Uterus (tissue), 4 donors: ENCODE measurements around the gene POU2AF3. TPM values are rescaled to one million over a fixed set of nuclear protein-coding genes. Genes with fewer than 3 reads are reported as not detected.

Experiments
- DNase-seq, 2 donors: peaks; one replicate each; pipeline ENCODE4 v3.0.0-alpha.2; 2019 to 2020
- H3K27ac ChIP-seq, 2 donors: fragments of 200-600 bp; sonication (generic); 1 replicate in 1 of 2; 2 replicates in 1 of 2; pipeline ENCODE4 v1.5.1; 2016 to 2018
- H3K27me3 ChIP-seq, 2 donors: fragments of 200-600 bp; sonication (generic); one replicate each; pipeline ENCODE4 v1.5.1; 2018 to 2019; ENCODE audit warnings: control low read depth in 1 of 2
- H3K36me3 ChIP-seq, 2 donors: fragments of 200-600 bp; sonication (generic); one replicate each; pipeline ENCODE4 v1.5.1; 2019; ENCODE audit warnings: control low read depth in 1 of 2
- H3K4me1 ChIP-seq, 2 donors: fragments of 200-600 bp; sonication (generic); one replicate each; pipeline ENCODE4 v1.5.1; 2018 to 2019; ENCODE audit warnings: control low read depth in 1 of 2
- H3K4me3 ChIP-seq, 2 donors: fragments of 200-600 bp; sonication (generic); 1 replicate in 1 of 2; 2 replicates in 1 of 2; pipeline ENCODE4 v1.5.1; 2018 to 2019; ENCODE audit warnings: mild to moderate bottlenecking in 1 of 2
- H3K9me3 ChIP-seq, 2 donors: fragments of 200-600 bp; sonication (generic); one replicate each; pipeline ENCODE4 v1.5.1; 2019; ENCODE audit warnings: control low read depth in 1 of 2
- POLR2A ChIP-seq, 2 donors: fragments of 450-650 bp; IDR thresholded peaks; one replicate each; pipeline ENCODE4 v1.6.1; 2016; ENCODE audit warnings: antibody characterized with exemption in 2 of 2, mild to moderate bottlenecking in 1 of 2, moderate library complexity in 1 of 2
- intact Hi-C: fragments of 100-400 bp; cut with DNase I; formaldehyde crosslinking; loops from one replicate; pipeline ENCODE4 v1.15.1; 2023; ENCODE audit warnings: low total_unique reads
- total RNA-seq, 4 donors: library from RNA; depleted of rRNA in 3 of 4; stranded (reverse); fragments of >200 nt in 3 of 4; gene quantifications; one replicate each; pipeline versions ENCODE4 v1.1.0 to v1.2.4, GENCODE V29; 2014 to 2023
- TF ChIP-seq, protein P1 (sequence below), 4 experiments: fragments of 200-600 bp in 2 of 4; fragments of 450-650 bp in 2 of 4; sonication (generic) in 2 of 4; IDR thresholded peaks; one replicate each; pipeline ENCODE4 v1.5.1; 2016 to 2019; ENCODE audit warnings: antibody characterized with exemption in 4 of 4, mild to moderate bottlenecking in 2 of 4, moderate library complexity in 1 of 4
- donor health status: DM: yes; HTN: yes; CAD: no.

Gene POU2AF3
- total RNA-seq, 4 donors from 2014 or later = 0.97 to 13.2 (median 6.2) TPM

- Histone ChIP-seq H3K4me1 (peaks cover 0 to 12% of the 10 kb centered on the region in 2 donors), H3K9me3 (no peaks in the 10 kb centered on the region), H3K27ac (peak overlapping the region; percentile 67 to 69), H3K36me3 (no peaks in the 10 kb centered on the region), H3K4me3 (no peak overlapping the region), H3K27me3 (no peaks in the 10 kb centered on the region)
- DNase-seq = no peak
- TF ChIP-seq, protein P1, sequence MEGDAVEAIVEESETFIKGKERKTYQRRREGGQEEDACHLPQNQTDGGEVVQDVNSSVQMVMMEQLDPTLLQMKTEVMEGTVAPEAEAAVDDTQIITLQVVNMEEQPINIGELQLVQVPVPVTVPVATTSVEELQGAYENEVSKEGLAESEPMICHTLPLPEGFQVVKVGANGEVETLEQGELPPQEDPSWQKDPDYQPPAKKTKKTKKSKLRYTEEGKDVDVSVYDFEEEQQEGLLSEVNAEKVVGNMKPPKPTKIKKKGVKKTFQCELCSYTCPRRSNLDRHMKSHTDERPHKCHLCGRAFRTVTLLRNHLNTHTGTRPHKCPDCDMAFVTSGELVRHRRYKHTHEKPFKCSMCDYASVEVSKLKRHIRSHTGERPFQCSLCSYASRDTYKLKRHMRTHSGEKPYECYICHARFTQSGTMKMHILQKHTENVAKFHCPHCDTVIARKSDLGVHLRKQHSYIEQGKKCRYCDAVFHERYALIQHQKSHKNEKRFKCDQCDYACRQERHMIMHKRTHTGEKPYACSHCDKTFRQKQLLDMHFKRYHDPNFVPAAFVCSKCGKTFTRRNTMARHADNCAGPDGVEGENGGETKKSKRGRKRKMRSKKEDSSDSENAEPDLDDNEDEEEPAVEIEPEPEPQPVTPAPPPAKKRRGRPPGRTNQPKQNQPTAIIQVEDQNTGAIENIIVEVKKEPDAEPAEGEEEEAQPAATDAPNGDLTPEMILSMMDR (IDR thresholded peaks at IDR 0.05) = no peak
- no peak for TF ChIP-seq POLR2A (IDR thresholded peaks at IDR 0.05)
- intact Hi-C loops = no loop called here
Observed at GRCh38 chr11:111352231-111352746, 53.9 kb downstream of the POU2AF3 start.

- Histone ChIP-seq H3K9me3 (no peaks in the 10 kb centered on the region), H3K36me3 (no peaks in the 10 kb centered on the region), H3K4me3 (no peak overlapping the region), H3K27me3 (no peaks in the 10 kb centered on the region), H3K27ac (peak overlapping the region; percentile 67 to 69), H3K4me1 (peaks cover 0 to 12% of the 10 kb centered on the region in 2 donors)
- intact Hi-C loops = no loop called here
- DNase-seq = peak; percentile 46 to 47
- TF ChIP-seq POLR2A (IDR thresholded peaks at IDR 0.05) = no peak
- TF ChIP-seq, protein P1 (IDR thresholded peaks at IDR 0.05) = no peak
Observed at GRCh38 chr11:111352935-111353710, 54.8 kb downstream of the POU2AF3 start.

GRCh38 chr11:111353776-111354600 is 55.6 kb downstream of the POU2AF3 start:
- Histone ChIP-seq H3K27ac (peak overlapping the region; percentile 67 to 69), H3K4me3 (no peak overlapping the region), H3K27me3 (no peaks in the 10 kb centered on the region), H3K36me3 (no peaks in the 10 kb centered on the region), H3K9me3 (no peaks in the 10 kb centered on the region), H3K4me1 (peaks cover 0 to 12% of the 10 kb centered on the region in 2 donors)
- intact Hi-C loops = no loop called here
- TF ChIP-seq POLR2A (IDR thresholded peaks at IDR 0.05) = no peak
- TF ChIP-seq, protein P1 (IDR thresholded peaks at IDR 0.05) = no peak
- DNase-seq = no peak

DNA sequence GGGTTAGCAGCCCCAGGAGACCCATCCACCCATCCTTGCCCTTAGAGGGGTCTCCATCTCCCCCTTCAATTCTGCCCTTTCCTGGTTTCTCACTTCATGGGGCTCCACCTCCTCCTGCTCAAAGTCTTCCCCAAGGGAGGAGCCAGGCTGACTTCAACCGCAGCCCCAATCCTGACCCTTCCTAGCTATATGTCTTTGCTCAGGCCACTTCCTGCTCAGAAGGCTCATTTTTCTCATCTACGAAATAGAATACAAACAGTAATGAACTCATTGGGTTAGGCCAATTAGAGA is 56.2 kb downstream of the POU2AF3 start:
- no peak for TF ChIP-seq POLR2A (IDR thresholded peaks at IDR 0.05)
- TF ChIP-seq, protein P1 (IDR thresholded peaks at IDR 0.05) = no peak
- Histone ChIP-seq H3K27me3 (no peaks in the 10 kb centered on the region), H3K4me1 (peaks cover 0 to 12% of the 10 kb centered on the region in 2 donors), H3K36me3 (no peaks in the 10 kb centered on the region), H3K27ac (peak overlapping the region in 1 of 2 donors; percentile 69), H3K4me3 (no peak overlapping the region), H3K9me3 (no peaks in the 10 kb centered on the region)
- no peak for DNase-seq
- intact Hi-C loops = no loop called here

DNA sequence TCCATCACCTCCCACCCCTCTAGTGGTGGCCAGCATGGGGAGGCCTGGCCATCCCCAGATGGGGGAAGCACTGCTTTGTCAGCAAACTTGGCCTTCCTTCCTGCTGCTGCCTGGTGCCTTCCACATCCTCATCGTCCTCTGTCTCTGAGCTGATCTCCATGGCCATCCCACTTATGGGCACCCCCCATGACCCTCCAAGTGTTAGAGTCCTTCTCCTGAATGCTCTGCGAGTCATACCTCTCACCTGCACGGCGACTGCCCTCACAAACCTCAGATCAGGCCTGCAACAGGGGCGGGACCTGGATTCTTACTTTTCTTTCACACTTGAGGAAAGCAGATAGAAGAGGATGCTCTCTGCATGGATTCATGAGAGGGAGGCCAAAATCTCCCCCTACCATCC is 56.8 kb downstream of the POU2AF3 start:
- Histone ChIP-seq H3K9me3 (no peaks in the 10 kb centered on the region), H3K36me3 (no peaks in the 10 kb centered on the region), H3K27me3 (no peaks in the 10 kb centered on the region), H3K4me3 (no peak overlapping the region), H3K27ac (peak overlapping the region in 1 of 2 donors; percentile 43), H3K4me1 (peaks cover 0 to 12% of the 10 kb centered on the region in 2 donors)
- TF ChIP-seq, protein P1 (IDR thresholded peaks at IDR 0.05) = no peak
- no peak for TF ChIP-seq POLR2A (IDR thresholded peaks at IDR 0.05)
- intact Hi-C loops = no loop called here
- DNase-seq = no peak
